Activated CD4-positive, alpha-beta T cell treated with anti-CD3 and anti-CD28 coated beads, Interleukin-2, Interleukin-6, amounts not matched to agents 100 ng/mL and 50 ng/mL, durations not matched to agents 16 hours and 8 hours (primary cell): ENCODE results near the gene SUCLG2.

ENCODE experiments used
- DNase-seq: peaks from one replicate; pipeline ENCODE4 v3.0.0-alpha.2; 2020

SUCLG2 gene

DNA sequence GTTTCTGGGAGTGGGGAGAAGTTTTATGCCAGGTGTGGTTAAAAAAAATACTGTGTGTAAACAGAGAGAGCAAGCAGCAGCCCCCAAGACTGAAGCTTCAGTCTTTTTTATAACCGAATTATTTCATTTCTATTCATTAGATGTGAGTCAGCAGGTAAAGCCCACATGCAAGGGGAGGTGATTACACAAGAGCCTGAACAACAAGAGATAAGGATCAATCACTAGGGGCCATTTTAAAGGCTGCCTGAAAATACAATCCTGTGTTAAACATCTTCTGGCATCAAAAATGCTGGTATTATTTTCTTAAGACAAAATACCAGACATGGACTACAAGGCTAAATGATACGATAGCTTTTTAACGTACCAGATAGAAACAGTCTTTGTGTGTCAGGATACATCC, 217.3 kb downstream of the SUCLG2 start:
- DNase-seq, result no peak

DNA sequence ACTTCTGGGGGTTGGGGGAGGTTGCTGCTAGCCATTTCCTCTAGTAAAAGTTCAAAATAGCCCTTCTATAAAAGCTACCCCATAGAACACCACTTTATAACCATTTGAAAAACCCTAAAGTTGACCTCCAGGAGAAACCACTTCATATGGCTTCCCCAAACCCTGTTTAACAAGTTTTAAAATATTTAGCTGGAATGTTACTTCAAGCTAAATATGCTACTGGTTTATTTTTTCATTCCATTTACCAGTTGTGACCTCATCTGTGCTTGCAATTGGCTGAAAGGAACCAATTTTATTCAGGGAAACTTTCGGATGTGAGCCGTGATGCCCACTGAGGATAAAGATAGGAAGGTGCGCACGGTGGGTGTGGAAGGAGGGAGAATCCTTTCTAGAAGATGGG, 221.3 kb downstream of the SUCLG2 start:
- DNase-seq, result no peak

DNA sequence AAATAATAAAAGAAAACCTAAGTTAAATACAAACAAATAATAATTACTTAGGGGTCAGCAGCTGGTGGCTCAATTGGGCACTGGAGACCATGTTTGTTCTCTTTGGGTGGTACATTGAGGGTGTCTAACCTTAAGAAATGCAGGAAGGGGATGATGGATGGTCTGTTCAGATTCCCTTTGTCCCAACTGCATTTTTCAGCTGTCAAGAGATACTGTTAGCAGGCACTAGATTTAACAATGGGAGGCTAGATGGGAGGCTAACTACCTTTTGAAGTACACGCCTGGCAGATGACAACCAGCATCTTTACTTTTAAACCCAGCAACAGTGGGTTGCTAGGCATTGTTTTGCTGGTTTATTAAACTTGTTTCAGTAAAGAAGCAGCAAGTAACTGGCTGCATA, 222.5 kb downstream of the SUCLG2 start:
- DNase-seq, result no peak

DNA sequence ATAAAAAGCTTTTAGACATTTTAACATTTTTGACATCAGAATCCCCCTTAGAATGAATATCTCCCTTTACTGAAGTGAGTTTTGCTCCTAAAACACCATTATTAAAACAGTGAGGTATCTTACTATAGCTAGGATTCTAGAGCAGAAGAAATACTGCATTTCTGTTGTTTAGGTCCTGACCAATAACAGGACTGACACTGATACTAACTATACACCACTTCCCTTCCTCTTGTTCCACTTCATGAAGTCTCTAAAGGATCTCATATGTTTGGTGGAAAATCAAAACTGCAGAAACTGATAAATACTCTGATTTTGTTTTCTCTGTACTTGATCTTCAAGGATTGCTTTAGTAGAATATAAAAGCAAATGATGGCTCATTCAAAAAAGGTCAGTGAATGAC, 230.7 kb downstream of the SUCLG2 start:
- DNase-seq, result no peak

DNA sequence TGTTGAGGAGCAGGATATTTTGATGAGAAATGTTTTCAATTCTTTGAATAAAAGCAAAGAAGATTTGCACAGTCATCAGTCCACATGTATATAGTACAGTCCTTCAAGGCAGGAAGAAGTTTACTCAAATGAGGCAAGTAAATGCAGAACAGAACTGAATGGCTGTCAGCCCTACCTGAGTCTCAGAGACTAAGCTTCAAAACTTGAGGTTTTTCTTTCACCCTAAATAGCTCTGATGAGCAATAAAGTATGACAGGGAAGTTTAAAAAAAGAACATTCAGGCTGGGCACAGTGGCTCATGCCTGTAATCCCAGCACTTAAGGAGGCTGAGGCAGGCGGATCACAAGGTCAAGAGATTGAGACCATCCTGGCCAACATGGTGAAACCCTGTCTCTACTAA, 232.5 kb downstream of the SUCLG2 start:
- no peak for DNase-seq

DNA sequence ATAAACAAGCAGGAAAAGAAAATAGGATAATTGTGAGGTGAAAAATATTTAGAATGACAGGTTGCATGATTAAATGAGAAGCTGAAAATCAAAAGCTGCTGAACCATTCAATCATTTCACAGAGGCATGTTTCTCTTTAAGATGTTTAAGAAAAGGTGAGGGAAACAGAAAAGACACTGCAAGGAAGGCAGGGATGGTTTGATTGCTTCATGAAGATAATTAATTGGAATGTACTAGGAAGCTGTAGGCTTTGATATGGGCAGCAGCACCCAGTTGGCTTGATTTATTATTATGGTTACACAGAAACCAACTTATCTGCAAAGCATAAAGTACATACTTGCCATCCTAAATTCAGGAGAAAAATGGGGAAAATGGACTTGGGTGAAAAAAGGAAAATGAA, 234.6 kb downstream of the SUCLG2 start:
- no peak for DNase-seq

DNA sequence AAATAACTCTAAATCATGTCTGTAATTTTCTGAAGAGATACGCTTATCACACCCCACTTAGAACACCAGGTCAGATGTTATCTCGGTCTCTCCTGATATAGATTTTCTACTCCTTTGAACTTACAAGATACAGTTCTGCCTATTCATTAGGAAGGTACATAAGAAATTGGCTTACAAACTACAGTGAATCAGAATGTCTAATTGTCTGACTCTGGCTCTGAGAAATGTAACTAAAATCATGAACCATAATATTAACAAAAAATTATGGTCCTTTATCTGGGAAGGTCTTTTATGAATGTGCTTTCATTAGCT, 235.2 kb downstream of the SUCLG2 start:
- DNase-seq, result no peak

DNA sequence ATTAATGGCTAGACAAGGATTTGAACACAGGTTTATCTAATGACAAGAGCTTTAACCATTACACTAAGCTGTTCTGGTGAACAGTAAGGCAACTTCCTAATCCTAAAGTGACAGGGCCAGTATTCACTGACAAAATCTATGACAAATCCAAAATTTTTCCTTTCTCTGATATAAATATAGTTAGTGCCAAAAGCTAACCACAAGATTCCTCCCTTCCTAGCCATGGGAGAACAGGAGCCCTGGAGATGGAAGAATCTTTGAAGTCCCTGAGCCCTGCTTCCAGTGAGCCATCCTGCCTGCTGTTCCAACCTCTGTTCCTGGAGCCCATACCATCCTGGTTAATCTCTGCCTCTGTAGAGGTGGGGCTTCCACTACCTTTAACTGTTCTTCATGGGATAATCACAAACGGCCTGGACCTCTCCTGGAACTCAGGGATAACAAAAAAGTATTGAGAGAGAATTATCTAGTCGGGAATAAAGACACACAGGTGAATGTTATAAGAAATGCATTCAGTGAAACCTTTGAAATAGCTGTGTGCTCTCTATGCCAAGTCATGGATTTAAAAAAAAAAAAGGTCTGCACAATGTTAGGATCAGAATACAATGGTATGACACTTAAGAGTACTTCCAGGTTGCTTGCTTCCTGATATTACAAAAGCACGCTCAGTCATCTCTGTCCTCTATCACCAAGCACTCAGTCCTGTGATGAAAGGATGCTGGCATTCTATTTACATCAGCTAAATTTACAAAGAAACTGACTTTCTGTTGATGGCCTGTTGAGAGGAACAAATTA, 235.8 kb downstream of the SUCLG2 start:
- no peak for DNase-seq

DNA sequence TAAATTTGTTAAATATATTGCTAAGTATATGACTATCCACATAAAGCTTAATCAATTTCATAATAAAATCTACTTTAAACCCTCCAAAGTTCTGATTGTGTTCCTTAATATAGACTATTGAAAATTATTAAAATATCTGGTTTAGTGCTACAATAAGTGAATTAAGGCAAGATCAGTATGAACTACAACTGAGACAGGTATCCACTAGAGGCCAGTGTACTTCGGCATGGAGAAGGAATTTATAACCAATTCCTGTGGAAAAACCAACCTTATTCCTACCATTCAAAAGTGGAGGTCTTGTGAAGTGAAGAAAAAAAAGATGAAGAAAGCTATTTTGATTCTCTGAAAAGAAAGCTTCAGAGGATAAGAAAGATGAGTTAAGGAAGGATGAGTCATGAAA, 237.7 kb downstream of the SUCLG2 start:
- DNase-seq, result no peak

DNA sequence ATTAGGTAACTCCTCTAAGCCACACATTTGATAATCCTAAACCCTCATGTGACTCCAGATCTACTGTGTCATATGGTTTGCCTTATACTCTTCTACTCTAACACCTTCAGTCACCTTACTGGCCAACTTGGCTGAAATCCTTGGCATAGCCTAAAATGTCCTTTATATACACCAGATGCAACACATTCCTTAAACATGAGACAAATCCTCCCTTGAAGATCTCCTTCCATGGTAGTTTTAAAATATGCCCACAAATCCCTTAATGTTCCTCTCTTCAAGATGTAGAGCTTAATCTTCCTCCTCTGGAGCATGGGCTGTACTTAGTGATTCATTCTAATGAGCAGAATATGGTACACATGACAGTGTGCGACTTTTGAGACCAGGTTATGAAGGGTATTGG, 238.9 kb downstream of the SUCLG2 start:
- DNase-seq, result no peak

DNA sequence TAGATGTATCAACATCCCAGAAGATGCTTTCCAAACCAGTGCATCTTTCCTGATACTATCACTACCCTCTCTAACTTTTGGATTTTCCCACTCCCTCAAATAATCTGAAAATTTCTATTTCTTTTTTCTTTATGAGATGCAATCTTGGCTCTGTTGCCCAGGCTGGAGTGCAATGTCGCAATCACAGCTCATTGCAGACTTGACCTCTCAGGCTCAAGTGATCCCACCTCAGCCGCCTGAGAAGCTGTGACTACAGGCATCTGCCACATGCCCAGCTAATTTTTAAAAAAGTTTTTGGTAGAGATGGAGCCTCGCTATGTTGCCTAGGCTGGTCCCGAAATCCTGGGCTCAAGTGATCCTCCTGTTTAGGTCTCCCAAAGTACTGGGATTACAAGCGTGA, 239.7 kb downstream of the SUCLG2 start:
- no peak for DNase-seq

DNA sequence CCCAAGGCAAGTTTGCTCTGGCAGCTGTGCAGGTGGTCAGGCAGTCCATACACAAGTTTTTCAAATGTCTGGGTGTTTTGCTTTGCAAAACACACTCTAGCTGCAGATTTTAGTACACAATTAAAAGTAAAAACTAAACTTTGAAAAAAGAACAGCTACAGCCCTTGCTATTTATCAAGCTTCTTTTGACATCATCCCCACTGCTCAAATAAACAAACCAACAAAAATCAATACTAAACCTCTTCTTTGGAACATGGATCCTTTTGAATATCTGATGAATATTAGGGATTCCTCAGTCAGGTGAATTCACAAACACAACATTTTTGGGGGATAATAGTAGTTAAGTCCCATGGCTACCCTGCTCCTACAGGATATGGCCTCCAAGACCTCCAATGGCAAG, 249.2 kb downstream of the SUCLG2 start:
- DNase-seq, result no peak

DNA sequence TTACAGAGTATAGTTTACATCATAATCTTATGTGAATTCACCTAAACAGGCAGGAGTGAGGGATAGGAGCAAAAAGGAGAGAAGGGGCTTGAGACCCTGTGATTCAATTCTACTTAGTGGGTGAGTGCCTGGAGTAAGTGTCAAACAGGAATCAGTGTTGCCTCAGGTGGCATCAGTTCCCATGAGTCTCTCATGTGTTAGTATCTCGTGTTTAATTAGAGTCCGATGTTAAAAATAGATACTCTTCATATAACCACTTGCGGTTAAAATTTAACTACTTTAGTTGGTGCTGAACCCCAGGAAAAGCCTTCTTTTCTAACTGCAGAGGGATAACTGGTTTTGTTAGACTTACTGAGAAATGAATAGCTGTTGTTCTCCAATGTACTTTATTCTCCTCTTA, 251.5 kb downstream of the SUCLG2 start:
- no peak for DNase-seq

DNA sequence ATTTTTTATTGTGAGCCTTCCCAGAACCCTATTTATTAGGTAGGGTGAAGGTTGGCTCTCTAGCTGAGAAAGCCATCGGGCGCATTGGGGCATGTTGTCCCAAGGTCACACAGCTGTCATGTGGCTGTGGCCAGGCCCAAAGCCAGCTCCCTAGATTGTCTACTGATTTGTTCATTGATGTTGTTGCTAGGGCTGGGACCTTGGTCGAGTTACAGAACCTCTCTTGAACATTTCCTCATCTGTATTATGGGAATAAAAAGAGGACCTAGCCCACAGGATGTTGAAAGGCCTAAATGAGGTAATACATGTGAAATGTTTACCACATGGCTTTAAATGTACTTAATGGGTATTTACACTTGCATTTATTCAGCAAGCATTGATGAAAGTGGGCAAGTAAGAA, 252.5 kb downstream of the SUCLG2 start:
- DNase-seq, result no peak

DNA sequence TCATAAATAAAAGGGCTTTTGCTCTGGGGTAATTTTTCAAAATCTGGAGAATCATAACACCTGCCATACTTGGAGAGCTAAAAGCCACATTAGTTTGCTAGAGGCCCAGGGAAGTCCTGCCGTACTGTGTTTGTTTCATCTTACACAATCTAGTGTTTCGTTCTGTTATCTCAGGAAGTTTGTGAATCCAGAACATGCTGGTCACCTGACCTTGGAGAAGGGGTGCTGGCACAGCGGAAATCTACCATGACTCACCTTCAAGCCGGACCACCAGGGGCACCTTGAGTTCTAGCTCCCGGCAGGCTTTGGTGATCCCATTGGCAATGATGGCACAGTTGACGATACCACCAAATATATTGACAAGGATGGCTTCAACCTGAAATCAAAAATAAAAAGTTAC, 253.9 kb downstream of the SUCLG2 start:
- no peak for DNase-seq

DNA sequence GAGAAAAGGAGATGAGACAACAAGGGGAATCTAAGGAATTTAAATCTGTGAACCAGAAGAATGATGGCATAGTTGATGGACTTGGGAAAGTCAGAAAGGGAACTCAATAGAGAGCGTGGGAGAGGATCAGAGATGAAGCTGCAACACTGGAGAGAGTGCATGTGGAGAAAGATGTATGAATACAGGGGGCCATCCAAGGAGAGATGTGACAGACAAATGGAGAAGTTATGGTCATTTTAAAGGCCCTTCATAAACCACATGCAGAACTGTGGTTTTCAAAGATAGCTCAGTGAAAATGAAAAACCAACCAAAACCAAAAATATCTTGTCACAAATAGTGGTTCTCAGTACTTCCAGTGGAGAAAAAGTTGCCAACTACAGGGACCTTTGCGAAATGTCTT, 265.2 kb downstream of the SUCLG2 start:
- DNase-seq, result no peak

DNA sequence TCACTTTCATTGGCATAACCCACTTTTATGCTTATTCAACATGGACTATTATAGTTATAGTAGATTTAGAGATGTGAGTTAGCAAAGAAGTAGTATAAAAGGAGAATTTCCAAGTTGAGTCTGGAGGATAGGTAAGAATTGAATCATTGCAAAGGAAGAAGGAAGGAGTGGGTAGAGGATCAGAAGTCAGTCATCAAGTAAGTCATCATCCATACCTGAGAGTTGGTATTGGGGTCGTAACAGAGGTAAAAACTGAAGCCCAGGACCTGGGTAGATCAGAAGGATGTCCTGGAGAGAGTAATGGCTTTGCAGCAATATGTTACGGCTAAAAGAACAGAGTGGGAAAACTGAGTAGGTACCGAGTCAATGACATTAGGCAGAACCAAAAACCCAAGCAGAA, 265.7 kb downstream of the SUCLG2 start:
- DNase-seq, result no peak

DNA sequence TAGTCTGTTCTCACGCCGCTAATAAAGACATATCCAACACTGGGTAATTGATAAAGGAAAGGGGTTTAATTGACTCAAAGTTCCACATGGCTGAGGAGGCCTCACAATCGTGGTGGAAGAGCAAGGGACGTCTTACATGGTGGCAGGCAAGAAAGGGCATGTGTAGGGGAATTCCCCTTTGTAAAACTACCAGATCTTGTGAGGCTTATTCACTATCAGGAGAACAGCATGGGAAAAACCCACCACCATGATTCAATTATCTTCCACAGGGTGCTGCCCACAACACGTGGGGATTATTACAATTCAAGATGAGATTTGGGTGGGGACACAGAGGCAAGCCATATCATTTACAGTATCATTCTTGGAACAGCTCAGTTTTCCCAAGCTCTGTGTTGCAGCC, 268.0 kb downstream of the SUCLG2 start:
- no peak for DNase-seq

DNA sequence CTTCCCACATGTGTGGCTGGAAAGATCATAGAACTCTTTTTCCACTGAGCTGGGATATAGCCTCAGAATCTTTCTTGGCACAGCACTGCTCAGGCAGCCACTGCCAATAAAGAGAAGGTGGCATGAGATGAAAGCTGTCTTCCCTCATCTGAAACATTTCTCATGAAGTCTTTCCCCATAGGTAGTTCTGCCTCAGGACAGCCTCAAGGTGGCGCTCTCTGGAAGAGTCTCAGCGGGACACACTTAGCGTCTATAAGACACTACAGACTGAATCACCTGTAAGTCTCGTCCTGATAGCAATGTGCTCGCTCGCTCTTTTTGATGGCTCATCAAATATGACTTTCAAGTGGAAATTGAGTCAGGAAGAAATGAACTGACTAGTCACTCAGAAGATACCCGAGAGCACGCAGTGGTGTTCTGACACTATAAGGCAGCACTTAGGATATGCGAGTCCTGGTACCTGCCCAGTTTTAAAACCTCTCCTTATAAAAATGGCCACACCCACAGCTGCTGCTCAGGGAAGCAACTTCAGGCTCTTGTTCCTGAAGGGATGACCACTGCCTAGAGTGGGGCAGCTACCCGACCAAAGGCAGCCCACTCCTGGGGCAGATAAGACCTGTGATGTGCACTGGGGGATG, 269.5 kb downstream of the SUCLG2 start:
- DNase-seq, result peak; percentile 38

DNA sequence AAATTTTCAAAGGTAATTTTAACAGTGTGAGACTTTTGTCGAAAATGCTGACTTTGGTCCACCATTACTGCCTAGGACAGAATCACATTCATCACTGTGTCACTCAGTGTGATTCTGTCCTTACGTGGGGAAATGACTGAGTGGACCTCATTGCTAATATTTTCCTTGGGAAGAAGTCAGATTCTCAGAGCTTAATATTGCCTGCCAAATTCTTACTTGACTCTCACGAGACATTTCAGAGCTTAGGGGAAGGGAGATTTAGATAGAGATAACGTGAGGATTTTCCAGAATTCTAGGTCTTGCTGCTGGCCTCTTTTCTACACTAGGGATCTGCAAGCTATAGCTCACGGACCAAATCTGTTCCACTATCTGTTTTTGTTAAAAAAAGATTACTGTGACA, 270.4 kb downstream of the SUCLG2 start:
- no peak for DNase-seq

DNA sequence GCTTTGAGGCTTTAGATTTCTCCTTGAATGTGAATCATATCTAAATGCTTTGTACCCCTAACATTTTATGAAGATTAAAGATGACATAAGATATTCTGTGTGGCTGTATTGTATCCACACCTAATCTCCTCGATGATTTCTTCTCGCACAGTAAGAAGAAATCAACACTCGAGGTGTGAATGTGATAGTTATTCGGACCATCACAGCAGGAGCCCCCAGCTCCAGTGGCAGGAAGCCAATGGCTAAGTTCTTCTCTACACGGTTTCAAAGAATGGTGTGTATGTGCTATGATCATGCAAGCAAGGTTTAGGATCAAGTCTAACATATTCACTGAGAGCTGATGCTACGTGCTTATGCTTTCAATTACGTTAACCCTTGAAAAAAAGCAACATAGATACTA, 271.0 kb downstream of the SUCLG2 start:
- no peak for DNase-seq

DNA sequence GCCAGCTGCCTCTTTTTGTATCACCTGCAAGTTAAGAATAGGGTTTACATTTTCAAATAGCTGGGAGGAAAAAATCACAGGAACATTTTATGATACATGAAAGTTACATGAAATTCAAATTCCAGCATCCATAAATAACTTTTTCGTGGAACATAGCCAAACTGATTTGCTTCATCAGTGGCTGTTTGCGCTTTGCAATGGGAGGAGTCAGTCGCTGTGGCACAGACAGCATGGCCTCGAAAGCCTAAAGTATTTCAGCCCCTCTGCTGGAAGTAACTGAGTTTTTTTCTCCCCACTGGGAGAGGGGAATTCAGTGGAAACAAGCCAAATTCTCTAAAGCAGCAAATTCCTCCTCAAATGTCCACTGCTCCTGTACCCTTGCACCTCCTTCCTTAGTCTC, 271.9 kb downstream of the SUCLG2 start:
- no peak for DNase-seq

DNA sequence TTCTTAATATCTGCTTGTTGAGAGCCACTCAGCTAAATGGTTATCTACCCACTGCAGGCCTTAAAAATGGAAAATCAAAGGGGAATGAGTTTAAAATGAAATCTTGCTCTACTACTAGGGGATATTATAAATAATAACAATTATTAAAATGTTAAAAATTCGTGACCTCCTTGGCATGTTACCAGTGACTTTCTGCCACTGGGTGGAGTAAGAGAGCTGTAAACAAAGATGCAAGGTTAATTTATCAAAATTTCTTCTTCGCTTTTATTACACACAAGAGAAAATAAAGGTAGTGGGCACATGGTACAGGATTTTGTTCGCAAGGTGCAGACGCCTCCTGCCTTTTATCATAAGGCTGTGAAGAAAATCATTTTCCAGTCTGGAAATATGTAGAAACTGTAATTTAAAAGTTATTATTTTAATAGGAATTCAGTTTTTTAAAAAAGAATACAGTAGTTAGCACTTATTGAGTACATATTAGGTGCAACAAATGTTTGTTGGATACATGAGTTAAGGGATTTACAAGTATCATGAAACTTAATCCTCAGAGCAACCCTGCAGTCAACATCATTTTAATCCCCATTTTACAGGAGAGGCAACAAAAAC, 272.6 kb downstream of the SUCLG2 start:
- DNase-seq, result peak; percentile 27

DNA sequence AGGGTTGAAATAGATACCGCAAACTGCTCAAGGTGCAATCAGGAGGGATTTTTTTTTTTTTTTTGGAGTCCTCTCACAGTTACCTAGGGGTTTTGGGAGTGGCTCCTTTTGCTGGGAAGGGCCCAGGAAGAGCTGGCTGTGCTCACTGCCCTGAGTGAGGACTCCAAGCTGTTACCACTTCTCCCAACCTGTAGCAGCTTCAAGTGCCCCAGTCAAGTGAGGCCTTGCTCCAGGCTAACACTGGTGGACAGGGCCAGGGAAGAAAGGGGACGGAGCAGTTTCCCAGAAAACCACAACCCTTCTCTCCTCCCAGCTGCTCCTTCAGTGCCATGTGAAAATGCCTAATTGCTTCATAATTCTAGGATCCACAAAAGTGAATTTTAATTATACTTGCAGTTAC, 274.3 kb downstream of the SUCLG2 start:
- no peak for DNase-seq

DNA sequence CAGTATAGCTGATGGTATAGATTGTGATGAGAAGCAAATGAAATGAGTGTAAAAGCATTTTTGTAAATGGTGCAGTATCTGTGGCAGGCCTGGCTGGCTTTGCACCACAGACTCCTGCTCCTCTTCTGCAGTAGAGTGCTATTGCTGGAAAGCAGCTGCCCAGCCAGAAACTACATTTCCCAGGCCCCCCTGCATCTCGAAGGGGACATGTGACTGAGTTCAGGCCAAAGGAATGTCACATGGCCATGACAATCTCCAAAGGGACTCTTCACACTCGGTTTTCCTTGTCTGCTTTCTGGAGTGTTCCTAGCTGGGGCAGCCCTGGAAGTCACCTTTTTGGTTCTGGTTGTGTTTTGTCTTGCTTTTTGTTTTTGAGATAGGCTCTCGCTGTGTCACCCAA, 277.1 kb downstream of the SUCLG2 start:
- no peak for DNase-seq
